Hippocampal formation (tissue), 2 donors: ENCODE measurements around the gene ZNF318.
"Not testable (repeated sequence)": the region's sequence is repeated elsewhere in the genome, so short reads cannot be mapped to it uniquely, and the experiment has no call there.

Experiments used
- DNase-seq, 2 donors: peaks; one replicate each; lab custom pipeline; 2025; lab: John Stamatoyannopoulos, UW

Gene ZNF318

DNA sequence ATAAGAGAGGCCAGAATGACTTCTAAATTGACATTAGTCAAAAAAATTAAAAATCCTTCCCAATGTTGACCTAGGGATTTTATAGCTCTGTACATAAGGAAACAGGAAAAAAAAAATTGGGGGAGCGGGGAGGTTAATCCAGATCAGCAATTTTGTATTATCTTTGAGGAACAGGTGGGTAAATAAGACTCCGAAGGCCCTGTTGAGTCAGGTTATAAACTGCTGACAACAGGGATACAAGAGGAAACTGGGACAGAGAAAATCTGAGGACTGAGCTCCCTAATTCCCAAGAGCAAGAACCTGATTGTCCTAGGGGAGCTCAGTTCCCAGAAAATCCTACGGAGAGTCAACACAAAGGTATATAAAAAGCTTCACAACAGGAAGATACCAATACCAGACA, 34.0 kb downstream of the ZNF318 start:
- no peak for DNase-seq

DNA sequence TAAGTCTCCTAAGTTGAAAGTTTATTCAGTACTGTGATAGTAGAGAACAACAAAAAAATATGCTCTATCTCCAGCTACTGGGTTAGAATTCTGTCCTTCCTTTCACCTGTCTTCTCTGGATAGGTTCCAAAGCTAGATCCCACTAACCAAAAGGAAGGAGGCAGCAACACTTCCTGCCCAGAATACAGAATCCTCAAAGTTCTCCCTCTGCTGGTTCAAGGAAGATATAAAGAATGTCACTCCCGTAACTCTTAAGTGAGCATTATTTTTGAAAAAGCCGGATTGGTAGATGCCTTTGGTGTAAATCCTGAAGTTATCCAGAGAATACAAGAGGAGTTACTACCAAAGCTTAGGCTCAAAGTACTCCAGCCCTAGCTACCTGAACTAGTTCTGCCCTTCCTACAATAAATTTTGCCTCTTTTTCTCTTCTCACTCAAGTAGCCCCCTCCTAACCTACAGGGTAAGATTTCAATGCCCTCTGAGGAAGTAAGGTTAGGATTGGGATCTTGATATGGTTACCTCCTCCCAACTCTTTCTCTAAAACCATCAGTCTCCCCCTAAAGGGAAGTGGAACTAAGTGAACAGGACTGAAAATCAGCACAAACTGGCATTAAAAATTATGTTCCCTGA, 34.9 kb downstream of the ZNF318 start:
- DNase-seq = no peak

DNA sequence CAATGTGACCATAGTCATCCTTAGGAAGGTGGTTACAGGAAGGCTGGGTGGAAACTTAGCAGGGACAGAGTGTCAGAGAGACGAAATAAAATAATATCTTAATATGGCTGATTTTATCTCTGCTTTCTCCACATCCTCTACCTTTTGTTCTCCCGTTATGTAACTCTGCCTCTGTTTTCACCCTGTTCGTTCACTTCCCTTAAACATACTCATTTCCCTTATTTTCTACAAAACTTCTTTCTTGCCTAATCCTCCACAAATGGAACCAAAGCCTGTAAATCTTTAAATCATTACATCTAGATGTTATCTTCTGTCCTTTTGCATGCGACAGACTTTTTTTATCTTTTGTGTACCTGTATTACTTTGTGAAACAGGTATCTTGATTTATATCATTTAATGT, 37.6 kb downstream of the ZNF318 start:
- no peak for DNase-seq

DNA sequence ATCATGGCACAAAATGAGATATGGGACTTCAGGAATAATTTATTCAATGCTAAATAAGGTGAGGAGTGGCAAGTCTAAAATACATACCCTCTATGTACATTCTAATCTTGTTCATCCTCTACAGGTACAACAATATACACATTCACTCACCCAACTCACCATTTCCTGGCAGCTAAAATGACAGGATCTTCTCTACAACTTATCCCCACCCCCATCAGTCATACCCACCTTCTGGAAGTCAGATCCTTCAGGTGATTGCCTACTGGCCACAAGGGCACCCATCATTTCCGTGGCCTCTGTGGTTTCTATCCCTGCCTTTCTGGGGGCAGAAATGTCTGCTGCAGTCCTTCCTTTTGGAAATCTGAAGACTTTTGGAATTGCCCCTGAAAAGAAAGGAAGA, 38.0 kb downstream of the ZNF318 start:
- no peak for DNase-seq

- no peak for DNase-seq
Measured at GRCh38 chr6:43328528-43328927, 40.9 kb downstream of the ZNF318 start.

DNA sequence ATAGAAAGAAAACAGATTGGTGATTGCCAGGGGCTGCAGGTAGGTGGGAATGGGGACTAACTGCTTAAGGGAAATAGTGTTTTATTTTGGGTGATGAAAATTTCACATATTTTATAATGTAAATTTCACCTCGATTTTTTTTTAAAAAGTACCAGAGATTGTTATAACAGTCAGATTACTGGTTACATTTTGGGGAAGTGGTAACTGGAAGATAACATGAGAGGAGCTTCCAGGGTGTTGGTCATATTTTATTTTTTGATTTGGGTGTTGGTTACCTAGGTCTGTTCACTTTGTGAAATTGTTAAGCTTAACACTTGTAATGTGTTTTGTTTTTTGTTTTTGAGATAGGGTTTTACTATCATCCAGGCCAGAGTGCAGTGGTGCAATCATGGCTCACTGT, 43.6 kb downstream of the ZNF318 start:
- no peak for DNase-seq

GRCh38 chr6:43318011-43318410, 51.4 kb downstream of the ZNF318 start:
- no peak for DNase-seq

GRCh38 chr6:43313813-43314212, 55.6 kb downstream of the ZNF318 start:
- no peak for DNase-seq

- no peak for DNase-seq
Measured at GRCh38 chr6:43311666-43312065, 57.8 kb downstream of the ZNF318 start.

- DNase-seq = no peak
Measured at GRCh38 chr6:43310624-43311023, 58.8 kb downstream of the ZNF318 start.

- DNase-seq = no peak
Measured at GRCh38 chr6:43310134-43310533, 59.3 kb downstream of the ZNF318 start.

DNA sequence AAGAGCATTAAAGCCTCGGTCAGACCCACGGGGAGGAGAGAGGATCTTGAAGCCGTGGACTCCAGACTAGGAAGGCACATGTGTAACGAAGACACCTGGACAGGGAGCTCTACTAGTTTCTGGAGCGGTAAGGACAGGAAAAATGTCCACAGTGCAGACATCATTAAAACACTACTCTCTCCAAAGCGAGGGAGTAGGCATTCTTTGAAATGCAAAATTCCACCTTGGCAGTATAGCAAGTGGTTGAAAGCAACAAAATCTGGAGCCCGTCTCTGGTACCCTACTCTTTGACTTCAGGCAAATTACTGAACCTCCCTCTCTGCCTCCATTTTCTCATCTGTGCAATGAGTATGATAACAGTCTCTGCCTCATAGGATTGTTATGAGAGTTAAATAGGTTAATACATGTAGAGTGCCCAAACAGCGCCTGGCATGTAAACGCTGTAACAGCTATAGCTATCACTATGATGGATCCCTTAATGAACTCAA, 60.4 kb downstream of the ZNF318 start:
- DNase-seq = no peak

DNA sequence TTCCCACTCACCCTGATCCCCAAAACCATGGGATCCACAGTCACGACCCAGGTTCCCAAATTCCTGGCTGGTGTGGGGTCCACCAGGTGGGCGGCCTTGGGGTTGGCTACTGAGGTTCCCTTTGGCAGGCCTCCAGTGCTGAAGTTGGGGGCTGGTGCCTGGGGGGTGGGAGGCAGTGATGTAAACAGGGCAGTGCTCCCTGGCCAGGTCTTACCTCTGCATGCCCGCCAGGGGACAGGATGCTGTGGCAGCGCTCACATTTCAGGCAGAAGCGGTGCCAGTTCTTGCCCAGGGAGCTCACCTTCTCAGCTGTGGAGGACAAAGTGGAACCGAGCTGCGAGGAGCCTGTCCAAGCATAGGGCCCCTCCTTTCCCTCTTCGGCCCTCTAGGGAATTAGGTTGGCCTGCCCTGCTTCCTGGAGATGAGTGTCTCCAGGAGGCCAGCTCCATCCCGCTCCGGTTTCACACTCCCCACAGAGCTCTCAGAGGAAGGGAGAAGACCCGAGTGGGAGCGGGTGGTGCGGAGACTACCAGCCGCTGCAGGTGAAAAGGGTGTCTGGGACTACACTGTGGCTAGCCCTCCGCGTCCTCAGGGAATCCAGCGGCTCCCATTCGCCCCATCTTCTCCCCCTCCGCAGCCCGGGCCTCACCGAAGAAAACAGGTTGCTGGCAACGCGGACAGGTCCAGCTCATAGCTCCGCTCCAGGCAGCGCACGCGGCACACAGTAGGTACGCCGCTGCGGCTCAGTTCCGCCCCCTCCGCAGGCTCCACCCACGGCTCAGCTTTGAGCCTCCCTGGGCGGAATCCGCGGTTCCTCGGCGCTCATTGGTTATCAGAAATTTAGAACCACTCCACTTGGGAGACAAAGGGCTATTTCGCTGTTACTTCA, 61.1 kb downstream of the ZNF318 start, which contains the start of gene CRIP3:
Gene CRIP3 (minus strand): TSS at position 726 of the 889 bp plus-strand sequence. CDS start 34 bp downstream, at position 692.
- DNase-seq = no peak

DNA sequence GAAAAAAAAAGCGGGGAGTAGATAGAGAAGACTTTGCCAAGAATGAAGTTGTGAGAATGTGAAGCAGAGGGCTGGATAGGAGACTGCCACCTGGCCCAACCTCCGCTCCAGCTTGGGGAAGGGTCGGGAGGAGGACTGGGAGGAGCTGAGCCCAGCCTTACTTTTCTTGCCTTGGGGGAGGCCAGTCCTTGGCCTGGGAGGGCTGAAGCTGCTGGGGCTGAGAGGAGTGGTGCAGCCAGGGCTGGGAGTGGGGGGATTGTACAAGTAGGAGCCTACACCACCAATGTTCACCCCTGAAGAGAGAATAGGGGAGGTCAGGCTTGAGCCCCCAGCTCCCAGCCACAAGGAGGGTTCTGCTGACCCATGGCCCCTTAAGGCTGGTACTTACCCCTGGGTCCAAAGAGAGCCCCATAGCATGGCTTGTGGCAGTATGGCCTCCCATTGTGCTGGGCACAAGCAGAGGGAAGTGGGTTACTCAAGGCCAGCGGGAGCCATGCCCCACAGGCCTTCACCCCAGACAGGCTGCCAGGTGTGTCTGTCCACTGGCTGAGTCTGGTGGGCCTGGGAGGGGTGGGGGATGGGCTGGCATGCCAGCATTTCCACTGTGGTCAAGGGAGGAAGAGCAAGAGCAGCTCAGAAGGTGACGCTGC, 61.9 kb downstream of the ZNF318 start:
- DNase-seq = no peak

GRCh38 chr6:43306086-43306485, 63.4 kb downstream of the ZNF318 start:
- DNase-seq = no peak

DNA sequence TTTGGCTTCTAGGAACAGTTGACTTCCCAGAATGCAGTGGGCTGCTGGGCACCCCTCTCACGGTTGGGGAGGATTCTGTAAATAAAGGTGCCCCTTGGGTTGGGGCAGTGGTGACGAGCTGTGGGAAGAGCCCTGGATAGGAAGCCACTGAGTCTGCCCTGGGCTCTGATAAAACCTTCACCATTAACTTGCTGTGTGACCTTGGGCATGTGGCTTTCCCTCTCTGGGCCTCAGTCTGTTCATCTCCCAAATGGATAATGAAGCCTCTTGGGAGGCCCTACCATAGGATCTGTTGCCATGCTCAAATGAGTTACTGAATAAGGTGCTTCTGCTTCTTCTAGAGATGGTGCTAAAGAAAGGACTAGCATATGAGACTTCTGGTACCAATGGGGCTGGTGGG, 64.6 kb downstream of the ZNF318 start:
- DNase-seq = no peak

DNA sequence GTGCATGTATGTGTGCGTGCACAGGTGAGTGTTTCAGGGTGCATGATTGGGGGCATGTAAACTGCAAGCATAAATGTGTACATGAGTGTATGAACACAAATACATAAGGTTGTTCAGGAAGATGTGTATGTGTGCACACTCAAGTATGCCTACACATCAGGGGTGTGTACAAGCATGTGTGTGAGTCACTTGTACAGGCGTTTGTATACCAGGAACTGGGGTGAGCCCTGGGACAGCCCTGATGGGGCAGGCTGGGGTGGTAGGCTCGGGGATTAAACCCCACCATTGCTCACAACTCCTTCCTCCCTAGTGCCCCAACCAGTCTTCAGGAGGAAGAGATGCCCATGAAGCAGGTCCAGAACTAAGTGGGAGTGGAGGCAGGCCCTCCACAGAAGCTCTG, 65.1 kb downstream of the ZNF318 start:
- no peak for DNase-seq

- DNase-seq = no peak
Measured at GRCh38 chr6:43303751-43304331, 65.6 kb downstream of the ZNF318 start.

DNA sequence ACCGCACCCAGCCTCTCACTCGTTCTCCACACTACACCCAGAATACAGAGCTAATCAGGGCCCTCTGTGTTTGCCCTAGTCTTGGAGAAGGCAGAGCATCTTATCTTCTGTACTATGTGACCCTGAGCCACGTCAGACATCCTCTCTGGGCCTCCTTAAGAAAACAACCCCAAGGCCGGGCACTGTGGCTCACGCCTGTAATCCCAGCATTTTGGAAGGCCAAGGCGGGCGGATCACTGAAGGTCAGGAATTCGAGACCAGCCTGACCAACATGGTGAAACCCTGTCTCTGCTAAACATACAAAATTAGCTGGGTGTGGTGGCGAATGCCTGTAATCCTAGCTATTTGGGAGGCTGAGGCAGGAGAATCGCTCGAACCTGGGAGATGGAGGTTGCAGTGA, 66.4 kb downstream of the ZNF318 start:
- not testable (repeated sequence) for DNase-seq

GRCh38 chr6:43302126-43302525, 67.3 kb downstream of the ZNF318 start:
- DNase-seq = no peak

DNA sequence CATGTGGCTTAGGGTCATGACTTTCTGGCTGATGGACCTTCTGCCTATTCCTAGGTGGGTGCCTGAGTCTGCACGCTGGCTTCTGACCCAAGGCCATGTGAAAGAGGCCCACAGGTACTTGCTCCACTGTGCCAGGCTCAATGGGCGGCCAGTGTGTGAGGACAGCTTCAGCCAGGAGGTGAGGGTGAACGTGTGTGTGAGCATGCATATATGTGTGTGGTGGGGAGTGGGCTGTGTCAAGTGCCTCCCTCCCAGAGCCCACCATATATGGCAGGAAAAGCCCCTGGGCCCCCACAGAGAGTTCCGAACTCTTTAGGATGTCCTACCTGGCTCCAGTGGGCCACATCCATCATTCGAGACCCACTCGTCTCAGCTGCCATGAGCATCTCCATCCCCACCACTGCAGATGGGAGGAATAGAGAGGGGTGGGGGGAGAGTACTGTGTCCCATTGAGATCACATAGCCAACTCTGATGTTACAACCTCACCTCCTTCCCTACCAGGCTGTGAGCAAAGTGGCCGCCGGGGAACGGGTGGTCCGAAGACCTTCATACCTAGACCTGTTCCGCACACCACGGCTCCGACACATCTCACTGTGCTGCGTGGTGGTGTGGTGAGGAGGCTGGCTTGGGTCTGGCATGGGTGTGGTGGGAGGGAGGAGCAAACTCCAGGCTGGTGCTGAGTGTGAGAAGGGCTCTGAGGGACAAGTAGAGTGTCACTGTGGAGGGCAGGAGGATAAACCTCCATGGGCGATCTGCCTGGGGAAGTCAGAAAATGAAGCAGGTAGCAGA, 68.2 kb downstream of the ZNF318 start:
- DNase-seq = no peak
